ENCODE results near the gene RBM17. TPM values are rescaled to one million over a fixed set of nuclear protein-coding genes. Genes with fewer than 3 reads are reported as not detected.
"Not testable (repeated sequence)": the region's sequence is repeated elsewhere in the genome, so short reads cannot be mapped to it uniquely, and the experiment has no call there.

RBM17 gene
- total RNA-seq, 1 donor from 2014 or later: 33.2 TPM

DNA sequence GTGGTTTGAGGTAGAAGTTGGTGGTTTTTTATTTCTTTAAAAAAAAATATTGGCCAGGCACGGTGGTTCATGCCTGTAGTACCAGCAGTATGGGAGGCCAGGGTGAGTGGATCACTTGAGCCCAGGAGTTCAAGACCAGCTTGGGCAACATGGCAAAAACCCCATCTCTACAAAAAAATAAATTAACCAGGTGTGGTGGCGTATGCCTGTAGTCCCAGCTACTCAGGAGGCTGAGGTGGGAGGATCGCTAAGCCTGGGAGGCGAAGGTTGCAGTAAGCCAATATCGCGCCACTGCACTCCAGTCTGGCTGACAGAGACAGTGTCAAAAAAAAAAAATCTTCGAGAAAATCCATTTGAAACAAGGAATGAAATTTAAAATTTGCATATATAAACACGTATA is 27.8 kb upstream of the RBM17 start:
- no peak for FAIRE-seq
- no peaks in the 10 kb centered on the region for H3K36me3 ChIP-seq (ENCODE audit: control insufficient read depth, insufficient read depth, low read length)
- TF ChIP-seq, protein P1, sequence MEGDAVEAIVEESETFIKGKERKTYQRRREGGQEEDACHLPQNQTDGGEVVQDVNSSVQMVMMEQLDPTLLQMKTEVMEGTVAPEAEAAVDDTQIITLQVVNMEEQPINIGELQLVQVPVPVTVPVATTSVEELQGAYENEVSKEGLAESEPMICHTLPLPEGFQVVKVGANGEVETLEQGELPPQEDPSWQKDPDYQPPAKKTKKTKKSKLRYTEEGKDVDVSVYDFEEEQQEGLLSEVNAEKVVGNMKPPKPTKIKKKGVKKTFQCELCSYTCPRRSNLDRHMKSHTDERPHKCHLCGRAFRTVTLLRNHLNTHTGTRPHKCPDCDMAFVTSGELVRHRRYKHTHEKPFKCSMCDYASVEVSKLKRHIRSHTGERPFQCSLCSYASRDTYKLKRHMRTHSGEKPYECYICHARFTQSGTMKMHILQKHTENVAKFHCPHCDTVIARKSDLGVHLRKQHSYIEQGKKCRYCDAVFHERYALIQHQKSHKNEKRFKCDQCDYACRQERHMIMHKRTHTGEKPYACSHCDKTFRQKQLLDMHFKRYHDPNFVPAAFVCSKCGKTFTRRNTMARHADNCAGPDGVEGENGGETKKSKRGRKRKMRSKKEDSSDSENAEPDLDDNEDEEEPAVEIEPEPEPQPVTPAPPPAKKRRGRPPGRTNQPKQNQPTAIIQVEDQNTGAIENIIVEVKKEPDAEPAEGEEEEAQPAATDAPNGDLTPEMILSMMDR (IDR thresholded peaks at IDR 0.05; ENCODE audit: insufficient read depth, low read length, severe bottlenecking): no peak
- H3K27me3 ChIP-seq (ENCODE audit: control insufficient read depth, insufficient read depth, low read length): no peaks in the 10 kb centered on the region
- H3K4me3 ChIP-seq (ENCODE audit: low read depth, low read length): no peak overlapping the region
- DNase-seq (ENCODE audit: low read depth): no peak

DNA sequence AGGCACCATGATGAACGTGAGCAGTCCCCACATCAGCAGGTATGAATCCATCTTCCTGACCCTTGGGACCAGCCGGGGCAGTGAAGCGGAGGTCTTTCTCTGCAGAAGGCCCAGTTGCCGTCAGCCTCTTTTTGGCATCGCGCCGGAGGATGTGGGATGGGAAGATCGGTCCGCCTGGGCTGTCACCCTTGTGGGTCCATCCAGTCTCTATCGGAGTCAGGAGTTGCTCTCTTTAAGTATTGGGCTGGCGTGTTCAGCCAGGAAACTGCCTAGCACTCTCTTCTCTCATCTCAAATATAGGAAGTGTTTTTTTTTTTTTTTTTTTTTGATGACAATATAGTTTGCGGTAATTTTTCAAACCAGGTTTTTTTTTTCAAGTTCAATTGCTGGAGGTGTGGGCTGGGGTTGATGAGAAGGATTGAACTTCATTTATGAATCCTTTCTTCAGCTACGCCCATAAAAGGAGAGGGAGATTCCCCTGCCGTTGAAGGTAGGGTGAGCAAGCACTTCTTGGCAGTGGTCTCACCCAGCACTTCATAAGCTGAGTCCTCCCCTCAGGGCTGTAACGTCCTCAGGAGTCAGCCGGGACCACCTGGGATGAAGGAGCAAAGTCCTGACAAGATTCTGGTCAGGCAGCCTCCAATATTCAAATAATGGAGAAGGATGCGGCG is 26.6 kb upstream of the RBM17 start, which contains the start of gene IL2RA:
IL2RA (minus strand) TSS at position 267 of the 671 bp plus-strand sequence; CDS start at position 51, 216 bp downstream.
- Histone ChIP-seq H3K4me3 (ENCODE audit: low read depth, low read length) (no peak within 1 kb of the TSS), H3K36me3 (ENCODE audit: control insufficient read depth, insufficient read depth, low read length) (no peaks in the 10 kb centered on the region), H3K27me3 (ENCODE audit: control insufficient read depth, insufficient read depth, low read length) (no peaks in the 10 kb centered on the region)
- DNase-seq (ENCODE audit: low read depth): no peak
- TF ChIP-seq, protein P1 (IDR thresholded peaks at IDR 0.05; ENCODE audit: insufficient read depth, low read length, severe bottlenecking): no peak
- no peak for FAIRE-seq

DNA sequence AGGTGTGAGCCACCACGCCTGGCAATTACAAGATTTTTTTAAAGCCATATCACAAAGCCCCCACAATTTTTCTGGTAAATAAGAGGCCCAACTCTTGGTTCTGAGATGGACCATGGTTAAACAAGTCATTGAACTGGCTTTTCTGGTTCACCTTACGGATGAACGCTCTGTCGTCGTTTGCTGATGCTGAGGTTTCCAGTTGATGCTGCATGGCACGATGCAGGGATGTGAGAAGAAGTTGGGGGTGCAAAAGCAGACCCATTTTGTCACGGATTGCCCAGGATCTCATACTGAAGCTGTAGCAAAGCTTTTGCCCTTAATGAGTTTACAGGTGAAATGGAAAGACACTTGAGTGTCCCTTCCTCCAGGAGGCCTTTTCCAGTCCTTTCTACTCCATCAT is 24.7 kb upstream of the RBM17 start:
- DNase-seq (ENCODE audit: low read depth): no peak
- H3K36me3 ChIP-seq (ENCODE audit: control insufficient read depth, insufficient read depth, low read length): no peaks in the 10 kb centered on the region
- H3K27me3 ChIP-seq (ENCODE audit: control insufficient read depth, insufficient read depth, low read length): no peaks in the 10 kb centered on the region
- TF ChIP-seq, protein P1 (IDR thresholded peaks at IDR 0.05; ENCODE audit: insufficient read depth, low read length, severe bottlenecking): no peak
- no peak overlapping the region for H3K4me3 ChIP-seq (ENCODE audit: low read depth, low read length)
- no peak for FAIRE-seq

DNA sequence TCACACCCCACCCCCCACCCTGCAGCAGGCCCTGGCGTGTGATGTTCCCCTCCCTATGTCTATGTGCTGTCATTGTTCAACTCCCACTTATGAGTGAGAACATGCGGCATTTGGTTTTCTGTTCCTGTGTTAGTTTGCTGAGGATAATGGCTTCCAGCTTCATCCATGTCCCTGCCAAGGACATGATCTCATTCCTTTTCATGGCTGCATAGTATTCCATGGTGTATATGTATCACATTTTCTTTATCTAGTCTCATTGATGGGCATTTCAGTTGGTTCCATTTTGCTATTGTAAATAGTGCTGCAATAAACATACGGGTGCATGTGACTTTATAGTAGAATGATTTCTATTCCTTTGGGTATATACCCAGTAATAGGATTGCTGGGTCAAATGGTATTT is 24.1 kb upstream of the RBM17 start:
- not testable (repeated sequence) for H3K4me3 ChIP-seq (ENCODE audit: low read depth, low read length); H3K36me3 ChIP-seq (ENCODE audit: control insufficient read depth, insufficient read depth, low read length); FAIRE-seq; H3K27me3 ChIP-seq (ENCODE audit: control insufficient read depth, insufficient read depth, low read length); DNase-seq (ENCODE audit: low read depth)

DNA sequence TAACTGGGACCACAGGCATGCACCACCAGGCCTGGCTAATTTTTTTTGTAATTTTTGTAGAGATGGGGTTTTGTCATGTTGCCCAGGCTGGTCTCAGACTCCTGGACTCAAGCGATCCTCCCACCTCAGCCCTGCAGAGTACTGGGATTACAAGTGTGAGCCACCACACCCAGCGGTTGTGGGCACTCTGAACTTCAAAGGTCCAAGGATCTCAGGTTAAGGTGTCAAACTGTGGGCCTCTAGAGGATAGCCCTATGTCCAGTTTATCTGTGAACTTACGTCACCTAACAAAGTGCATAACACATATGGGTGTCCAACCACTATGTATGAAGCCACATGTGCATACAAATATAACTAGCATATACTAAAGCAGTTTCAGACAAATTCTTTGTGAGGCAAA is 23.4 kb upstream of the RBM17 start:
- DNase-seq (ENCODE audit: low read depth) (no peak), FAIRE-seq (peak; percentile 58)
- H3K4me3 ChIP-seq (ENCODE audit: low read depth, low read length): no peak overlapping the region
- no peaks in the 10 kb centered on the region for H3K36me3 ChIP-seq (ENCODE audit: control insufficient read depth, insufficient read depth, low read length)
- TF ChIP-seq, protein P1 (IDR thresholded peaks at IDR 0.05; ENCODE audit: insufficient read depth, low read length, severe bottlenecking): no peak
- H3K27me3 ChIP-seq (ENCODE audit: control insufficient read depth, insufficient read depth, low read length): no peaks in the 10 kb centered on the region

DNA sequence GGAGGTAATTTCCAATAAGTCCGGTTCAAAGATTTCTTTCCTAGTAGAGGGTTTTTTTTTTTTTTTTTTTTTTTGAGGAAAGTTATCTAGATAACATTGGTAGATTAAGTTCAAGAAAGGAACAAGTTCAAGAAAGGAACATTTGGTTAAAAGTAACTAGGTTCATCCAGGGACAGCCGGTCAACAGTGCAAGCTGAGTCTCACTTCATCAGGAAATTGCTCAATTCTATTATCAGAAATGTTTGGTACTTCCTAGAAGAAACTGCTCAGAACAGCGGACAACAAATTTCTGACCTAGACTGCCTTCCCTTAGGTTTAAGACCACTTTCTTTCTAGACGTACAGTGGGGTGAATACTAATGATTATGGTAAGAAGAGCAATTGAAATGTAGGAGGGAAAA is 23.0 kb upstream of the RBM17 start:
- H3K4me3 ChIP-seq (ENCODE audit: low read depth, low read length): no peak overlapping the region
- H3K27me3 ChIP-seq (ENCODE audit: control insufficient read depth, insufficient read depth, low read length): no peaks in the 10 kb centered on the region
- FAIRE-seq (no peak), DNase-seq (ENCODE audit: low read depth) (no peak)
- H3K36me3 ChIP-seq (ENCODE audit: control insufficient read depth, insufficient read depth, low read length): no peaks in the 10 kb centered on the region
- TF ChIP-seq, protein P1 (IDR thresholded peaks at IDR 0.05; ENCODE audit: insufficient read depth, low read length, severe bottlenecking): no peak

All from bronchial epithelial cell (primary cell).